Lower lobe of right lung (tissue), 2 donors: Measurements from ENCODE around the gene CCDC18. TPM values are rescaled to one million over a fixed set of nuclear protein-coding genes. Genes with fewer than 3 reads are reported as not detected.

Experiments used
- ATAC-seq, 2 donors: fragments of 200-7000 bp; cut with Tn5 transposase; one replicate each; pipeline ENCODE4 v1.9.1; 2020 to 2022; ENCODE audit warnings: mild to moderate bottlenecking in 2 of 2, moderate library complexity in 2 of 2
- DNase-seq: peaks from one replicate; pipeline ENCODE4 v3.0.0-alpha.2; 2020
- H3K27ac ChIP-seq: fragments of 200-600 bp; one replicate; pipeline ENCODE4 v1.8.0; 2022
- H3K27me3 ChIP-seq: fragments of 200-600 bp; one replicate; pipeline ENCODE4 v1.8.0; 2022; ENCODE audit warnings: low read depth
- H3K36me3 ChIP-seq: fragments of 200-600 bp; one replicate; pipeline ENCODE4 v1.8.0; 2022; ENCODE audit warnings: mild to moderate bottlenecking
- H3K4me1 ChIP-seq: fragments of 200-600 bp; one replicate; pipeline ENCODE4 v1.8.0; 2022
- H3K4me3 ChIP-seq: fragments of 200-600 bp; one replicate; pipeline ENCODE4 v1.8.0; 2022; ENCODE audit warnings: mild to moderate bottlenecking
- H3K9me3 ChIP-seq: fragments of 200-600 bp; one replicate; pipeline ENCODE4 v1.8.0; 2022
- intact Hi-C: fragments of 100-400 bp; cut with DNase I; formaldehyde crosslinking; loops from one replicate; pipeline ENCODE4 v1.11.0; 2022
- long read RNA-seq: library from polyadenylated mRNA; unstranded; transcript quantifications from one replicate; pipeline ENCODE4 v2.0.0, GENCODE V29; 2021
- total RNA-seq: library from RNA; stranded (reverse); fragmentation: NEBNext Ultra II Directional; extraction: Animal tissue kit (Norgen Biotek cat#: 25700); gene quantifications from one replicate; pipeline ENCODE4 v1.2.1, GENCODE V29; 2021
- TF ChIP-seq, protein P1 (sequence below): fragments of 200-600 bp; IDR thresholded peaks from one replicate; pipeline ENCODE4 v1.8.0; 2022; ENCODE audit warnings: antibody characterized with exemption, mild to moderate bottlenecking
- donor health status: DM: no; HTN: yes; CAD: no; lungs with severe emphysema.

The CCDC18 gene, protein sequence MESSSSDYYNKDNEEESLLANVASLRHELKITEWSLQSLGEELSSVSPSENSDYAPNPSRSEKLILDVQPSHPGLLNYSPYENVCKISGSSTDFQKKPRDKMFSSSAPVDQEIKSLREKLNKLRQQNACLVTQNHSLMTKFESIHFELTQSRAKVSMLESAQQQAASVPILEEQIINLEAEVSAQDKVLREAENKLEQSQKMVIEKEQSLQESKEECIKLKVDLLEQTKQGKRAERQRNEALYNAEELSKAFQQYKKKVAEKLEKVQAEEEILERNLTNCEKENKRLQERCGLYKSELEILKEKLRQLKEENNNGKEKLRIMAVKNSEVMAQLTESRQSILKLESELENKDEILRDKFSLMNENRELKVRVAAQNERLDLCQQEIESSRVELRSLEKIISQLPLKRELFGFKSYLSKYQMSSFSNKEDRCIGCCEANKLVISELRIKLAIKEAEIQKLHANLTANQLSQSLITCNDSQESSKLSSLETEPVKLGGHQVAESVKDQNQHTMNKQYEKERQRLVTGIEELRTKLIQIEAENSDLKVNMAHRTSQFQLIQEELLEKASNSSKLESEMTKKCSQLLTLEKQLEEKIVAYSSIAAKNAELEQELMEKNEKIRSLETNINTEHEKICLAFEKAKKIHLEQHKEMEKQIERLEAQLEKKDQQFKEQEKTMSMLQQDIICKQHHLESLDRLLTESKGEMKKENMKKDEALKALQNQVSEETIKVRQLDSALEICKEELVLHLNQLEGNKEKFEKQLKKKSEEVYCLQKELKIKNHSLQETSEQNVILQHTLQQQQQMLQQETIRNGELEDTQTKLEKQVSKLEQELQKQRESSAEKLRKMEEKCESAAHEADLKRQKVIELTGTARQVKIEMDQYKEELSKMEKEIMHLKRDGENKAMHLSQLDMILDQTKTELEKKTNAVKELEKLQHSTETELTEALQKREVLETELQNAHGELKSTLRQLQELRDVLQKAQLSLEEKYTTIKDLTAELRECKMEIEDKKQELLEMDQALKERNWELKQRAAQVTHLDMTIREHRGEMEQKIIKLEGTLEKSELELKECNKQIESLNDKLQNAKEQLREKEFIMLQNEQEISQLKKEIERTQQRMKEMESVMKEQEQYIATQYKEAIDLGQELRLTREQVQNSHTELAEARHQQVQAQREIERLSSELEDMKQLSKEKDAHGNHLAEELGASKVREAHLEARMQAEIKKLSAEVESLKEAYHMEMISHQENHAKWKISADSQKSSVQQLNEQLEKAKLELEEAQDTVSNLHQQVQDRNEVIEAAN (N-terminal part only)
- 6.7 TPM for total RNA-seq
- long read RNA-seq, partial matches to known transcripts: 2 of 12 reads
- long read RNA-seq, other reads (novel, unspliced or antisense): 10 of 12 reads

DNA sequence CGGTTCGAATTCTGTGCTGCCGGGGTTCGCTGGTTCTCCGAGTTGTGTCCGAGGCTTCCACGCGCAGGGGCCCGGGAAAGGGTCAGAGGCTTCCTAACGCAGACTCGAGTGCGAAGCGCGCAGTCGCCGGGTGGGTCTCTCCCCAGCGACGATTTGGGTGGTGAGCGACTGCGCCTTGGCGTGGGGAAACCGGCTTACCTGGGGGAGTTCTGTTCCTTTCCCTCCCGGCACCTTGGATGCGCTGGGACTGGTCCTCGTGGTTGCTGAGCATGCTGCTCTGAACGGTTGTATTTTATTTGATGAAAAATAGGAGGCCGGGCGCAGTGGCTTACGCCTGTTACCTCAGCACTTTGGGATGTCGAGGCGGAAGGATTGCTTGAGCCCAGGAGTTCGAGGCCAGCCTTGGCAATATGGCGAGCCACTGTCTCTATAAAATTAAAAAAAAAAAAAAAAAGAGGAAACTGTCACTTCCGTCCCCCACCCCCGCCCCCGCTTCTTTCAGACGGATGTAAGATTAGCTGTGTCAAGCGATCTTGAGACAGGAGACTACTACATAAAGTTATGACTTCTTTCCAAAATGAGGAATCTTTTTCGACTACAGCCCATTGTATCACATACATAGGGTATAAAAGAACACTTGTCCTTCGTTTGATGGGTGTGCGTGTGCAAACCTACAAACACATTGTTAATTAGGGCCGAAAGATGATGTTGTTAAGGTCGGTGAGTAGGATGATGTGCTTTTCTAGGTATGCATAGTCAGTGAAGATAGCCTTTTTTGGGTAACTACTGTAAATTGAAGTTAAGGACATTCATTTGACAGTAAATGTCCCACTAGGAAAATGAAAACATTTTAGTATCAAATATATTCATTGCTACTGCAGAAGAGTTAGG is at the start of gene CCDC18:
TSS of gene CCDC18 (plus strand) at position 2 of the 891 bp plus-strand sequence. CDS start 2,638 bp downstream, outside the sequence.
- H3K27ac ChIP-seq: peak within 1 kb of the TSS; percentile 98
- no peaks in the 10 kb centered on the region for H3K9me3 ChIP-seq
- H3K4me3 ChIP-seq: peak within 1 kb of the TSS; percentile 77
- ATAC-seq (peak; percentile 3 to 7), DNase-seq (no peak)
- intact Hi-C loops: no loop called here
- no peaks in the 10 kb centered on the region for H3K27me3 ChIP-seq
- H3K36me3 ChIP-seq: no peaks in the 10 kb centered on the region
- H3K4me1 ChIP-seq: peaks cover 21% of the 10 kb centered on the region
- TF ChIP-seq, protein P1, sequence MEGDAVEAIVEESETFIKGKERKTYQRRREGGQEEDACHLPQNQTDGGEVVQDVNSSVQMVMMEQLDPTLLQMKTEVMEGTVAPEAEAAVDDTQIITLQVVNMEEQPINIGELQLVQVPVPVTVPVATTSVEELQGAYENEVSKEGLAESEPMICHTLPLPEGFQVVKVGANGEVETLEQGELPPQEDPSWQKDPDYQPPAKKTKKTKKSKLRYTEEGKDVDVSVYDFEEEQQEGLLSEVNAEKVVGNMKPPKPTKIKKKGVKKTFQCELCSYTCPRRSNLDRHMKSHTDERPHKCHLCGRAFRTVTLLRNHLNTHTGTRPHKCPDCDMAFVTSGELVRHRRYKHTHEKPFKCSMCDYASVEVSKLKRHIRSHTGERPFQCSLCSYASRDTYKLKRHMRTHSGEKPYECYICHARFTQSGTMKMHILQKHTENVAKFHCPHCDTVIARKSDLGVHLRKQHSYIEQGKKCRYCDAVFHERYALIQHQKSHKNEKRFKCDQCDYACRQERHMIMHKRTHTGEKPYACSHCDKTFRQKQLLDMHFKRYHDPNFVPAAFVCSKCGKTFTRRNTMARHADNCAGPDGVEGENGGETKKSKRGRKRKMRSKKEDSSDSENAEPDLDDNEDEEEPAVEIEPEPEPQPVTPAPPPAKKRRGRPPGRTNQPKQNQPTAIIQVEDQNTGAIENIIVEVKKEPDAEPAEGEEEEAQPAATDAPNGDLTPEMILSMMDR: no peak

- Histone ChIP-seq H3K36me3 (peaks cover 60% of the 10 kb centered on the region), H3K9me3 (no peaks in the 10 kb centered on the region), H3K27me3 (no peaks in the 10 kb centered on the region), H3K27ac (no peak overlapping the region), H3K4me1 (no peaks in the 10 kb centered on the region), H3K4me3 (no peak overlapping the region)
- intact Hi-C loops: no loop called here
- no peak for DNase-seq
- ATAC-seq: no peak
- TF ChIP-seq, protein P1: no peak
Observed at GRCh38 chr1:93132638-93133037, 47.9 kb upstream of the CCDC18 start.

DNA sequence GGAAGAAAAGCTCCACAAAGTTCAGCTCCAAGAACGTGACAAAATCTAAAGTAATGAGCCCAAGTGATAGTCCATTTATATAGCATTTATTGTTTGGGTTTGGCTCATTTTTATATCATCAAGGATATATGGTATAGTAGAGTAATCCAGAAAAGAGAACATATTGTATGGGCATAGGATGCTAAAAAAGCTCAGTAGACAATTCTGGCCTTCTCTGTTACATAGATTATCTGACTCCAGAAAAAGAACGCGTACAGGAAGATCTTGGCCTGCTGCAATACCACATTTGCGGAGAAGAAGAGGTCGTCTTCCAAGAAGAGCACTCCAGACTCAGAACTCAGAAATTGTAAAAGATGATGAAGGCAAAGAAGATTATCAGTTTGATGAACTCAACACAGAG is 44.1 kb upstream of the CCDC18 start:
- peaks cover 62% of the 10 kb centered on the region for H3K36me3 ChIP-seq
- H3K4me3 ChIP-seq: no peak overlapping the region
- no peaks in the 10 kb centered on the region for H3K4me1 ChIP-seq
- TF ChIP-seq, protein P1: no peak
- no peak overlapping the region for H3K27ac ChIP-seq
- H3K27me3 ChIP-seq: no peaks in the 10 kb centered on the region
- intact Hi-C loops: no loop called here
- DNase-seq (no peak), ATAC-seq (no peak)
- H3K9me3 ChIP-seq: no peaks in the 10 kb centered on the region

DNA sequence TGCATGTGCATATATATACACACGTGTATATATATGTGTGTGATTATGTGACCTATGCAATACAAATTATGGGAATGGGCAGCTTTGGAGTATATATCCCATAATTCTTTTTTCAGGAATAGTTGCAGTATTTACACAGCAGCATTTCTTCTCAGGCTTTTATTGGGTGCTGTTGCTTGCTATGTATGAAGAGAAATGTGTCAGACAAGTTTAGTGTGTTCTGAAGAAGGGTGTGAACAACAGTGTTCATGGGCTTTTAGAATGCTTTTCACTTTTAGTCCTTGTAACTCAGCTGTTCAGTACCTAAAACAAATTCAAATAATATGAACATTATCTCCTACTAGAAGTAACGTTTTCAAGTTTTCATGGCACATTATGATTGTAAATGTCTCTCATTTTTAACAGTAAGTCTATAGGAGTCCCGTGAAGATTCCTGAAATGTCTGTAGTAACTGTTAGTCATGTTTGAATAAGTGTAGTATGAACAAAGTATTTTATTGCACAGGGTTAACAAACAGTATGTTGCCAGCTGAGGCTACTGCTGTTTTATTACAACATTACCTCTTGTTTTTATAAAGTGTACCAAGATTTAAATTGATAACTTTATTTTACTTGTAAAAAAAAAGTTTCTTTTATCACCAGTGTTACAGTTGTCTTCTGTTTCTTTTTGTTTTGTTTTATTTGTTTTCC is 42.8 kb upstream of the CCDC18 start:
- Histone ChIP-seq H3K9me3 (no peaks in the 10 kb centered on the region), H3K27me3 (no peaks in the 10 kb centered on the region), H3K36me3 (peaks cover 62% of the 10 kb centered on the region), H3K4me3 (no peak overlapping the region), H3K27ac (no peak overlapping the region), H3K4me1 (no peaks in the 10 kb centered on the region)
- intact Hi-C loops: no loop called here
- no peak for DNase-seq
- no peak for ATAC-seq
- TF ChIP-seq, protein P1: no peak
